ENCODE data around the gene IL12RB1. TPM values are rescaled to one million over a fixed set of nuclear protein-coding genes. Genes with fewer than 3 reads are reported as not detected.
A peak's percentile ranks its signal among the peaks of the same experiment; 100 is the strongest.

The IL12RB1 gene
- total RNA-seq, 1 experiment from 2014 or later, result not detected

GRCh38 chr19:18020212-18021085, 66.3 kb downstream of the IL12RB1 start:
- H3K27me3 Mint-ChIP-seq (ENCODE audit: insufficient read depth, unreplicated experiment), result no peaks in the 10 kb centered on the region
- ChIA-PET CTCF (interaction anchor here (0.6 to 1.0 kb wide), 2 partner anchors 16 to 37 kb away, joined by 3 to 4 read pairs; no protein-coding TSS in a partner anchor), POLR2A (interaction anchor here (0.6 to 1.1 kb wide), 6 partner anchors 54 to 344 kb away, joined by 3 to 7 read pairs (median 3); no protein-coding TSS in a partner anchor)
- no peak for TF ChIP-seq CTCF (IDR thresholded peaks at IDR 0.05; ENCODE audit: unreplicated experiment)
- H3K4me3 Mint-ChIP-seq (ENCODE audit: unreplicated experiment), result peak overlapping the region; percentile 28
- intact Hi-C loops (cut with micrococcal nuclease), result no loop called here
- H3K4me1 Mint-ChIP-seq (ENCODE audit: insufficient read depth, unreplicated experiment), result peaks cover 43% of the 10 kb centered on the region
- H3K36me3 Mint-ChIP-seq (ENCODE audit: insufficient read depth, unreplicated experiment), result peaks cover 10% of the 10 kb centered on the region
- DNase-seq (ENCODE audit: unreplicated experiment), result peak; percentile 58
- H3K9me3 Mint-ChIP-seq (ENCODE audit: unreplicated experiment), result no peaks in the 10 kb centered on the region
- peak overlapping the region; percentile 96 for H3K27ac Mint-ChIP-seq (ENCODE audit: low read depth, unreplicated experiment)
- no TSS peak for BruUV-seq (replicated peaks)

- no peaks in the 10 kb centered on the region for H3K27me3 Mint-ChIP-seq (ENCODE audit: insufficient read depth, unreplicated experiment)
Observed at GRCh38 chr19:18017275-18018083, 69.3 kb downstream of the IL12RB1 start.

GRCh38 chr19:18016209-18016910, 70.4 kb downstream of the IL12RB1 start:
- ChIA-PET POLR2A (interaction anchor here (0.6 kb wide), 1 partner anchor 84 kb away, joined by 3 read pairs; the partner anchor contains the start of gene CCDC124), CTCF (interaction anchor here (0.7 kb wide), 1 partner anchor 72 kb away, joined by 3 read pairs; no protein-coding TSS in a partner anchor)
- BruUV-seq (replicated peaks), result no TSS peak
- H3K27ac Mint-ChIP-seq (ENCODE audit: low read depth, unreplicated experiment), result peak overlapping the region; percentile 74
- intact Hi-C loops (cut with micrococcal nuclease), result no loop called here
- no peak overlapping the region for H3K4me3 Mint-ChIP-seq (ENCODE audit: unreplicated experiment)
- no peaks in the 10 kb centered on the region for H3K27me3 Mint-ChIP-seq (ENCODE audit: insufficient read depth, unreplicated experiment)
- DNase-seq (ENCODE audit: unreplicated experiment), result no peak
- no peaks in the 10 kb centered on the region for H3K9me3 Mint-ChIP-seq (ENCODE audit: unreplicated experiment)
- H3K36me3 Mint-ChIP-seq (ENCODE audit: insufficient read depth, unreplicated experiment), result peaks cover 33% of the 10 kb centered on the region
- peaks cover 39% of the 10 kb centered on the region for H3K4me1 Mint-ChIP-seq (ENCODE audit: insufficient read depth, unreplicated experiment)
- TF ChIP-seq CTCF (IDR thresholded peaks at IDR 0.05; ENCODE audit: unreplicated experiment), result no peak

More at GRCh38 chr19:18017275-18018083, 69.3 kb downstream of the IL12RB1 start:
- Mint-ChIP-seq H3K4me3 (ENCODE audit: unreplicated experiment) (no peak overlapping the region), H3K36me3 (ENCODE audit: insufficient read depth, unreplicated experiment) (peaks cover 37% of the 10 kb centered on the region), H3K27ac (ENCODE audit: low read depth, unreplicated experiment) (peak overlapping the region; percentile 74), H3K9me3 (ENCODE audit: unreplicated experiment) (no peaks in the 10 kb centered on the region), H3K4me1 (ENCODE audit: insufficient read depth, unreplicated experiment) (peaks cover 49% of the 10 kb centered on the region)
- ChIA-PET POLR2A (interaction anchor here (0.6 kb wide), 1 partner anchor 85 kb away, joined by 3 read pairs; the partner anchor contains the start of gene CCDC124), CTCF (interaction anchor here (0.7 to 1.1 kb wide), 3 partner anchors 10 to 54 kb away, joined by 3 read pairs; partner anchors contain the start of gene ARRDC2)
- intact Hi-C loops (cut with micrococcal nuclease), result no loop called here
- TF ChIP-seq CTCF (IDR thresholded peaks at IDR 0.05; ENCODE audit: unreplicated experiment), result no peak
- no TSS peak for BruUV-seq (replicated peaks)
- DNase-seq (ENCODE audit: unreplicated experiment), result no peak
